ENCODE data around the gene CLIC2.

CLIC2 gene

DNA sequence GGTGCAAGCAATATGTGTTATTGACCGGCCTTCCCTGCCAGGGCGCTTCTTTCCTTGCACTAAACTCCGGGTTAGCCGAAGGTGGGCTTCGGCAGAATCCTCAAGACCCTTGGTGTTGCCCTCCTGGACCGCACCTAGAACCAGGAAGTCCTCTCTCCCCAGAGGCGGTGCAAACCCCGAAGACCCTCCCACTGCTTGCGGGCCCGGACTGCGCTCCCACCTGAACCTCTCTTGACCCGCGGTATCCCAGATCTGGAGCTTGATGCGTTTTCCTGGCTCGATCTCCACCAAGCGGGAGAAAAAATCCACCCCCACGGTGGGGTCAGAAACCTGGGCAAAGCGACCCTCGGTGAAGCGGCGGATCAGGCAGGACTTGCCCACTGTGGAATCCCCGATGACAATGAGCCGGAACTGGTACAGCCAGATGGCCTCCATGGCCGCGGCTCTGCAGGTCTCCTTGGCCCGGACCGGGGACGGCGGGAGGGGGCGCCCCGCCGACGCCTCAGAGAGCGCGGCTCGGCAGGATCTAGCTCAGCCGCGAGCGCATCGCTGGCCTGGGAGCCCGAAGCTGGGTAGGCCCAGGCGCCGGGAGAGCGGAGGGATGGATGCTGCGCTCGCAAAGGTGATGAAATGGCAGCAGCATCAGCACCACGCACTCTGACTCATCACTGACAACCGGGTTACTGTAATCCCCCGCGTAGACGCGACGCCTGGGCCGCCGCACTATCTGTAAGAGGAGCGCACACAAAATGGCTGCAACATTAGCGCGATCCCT lies 70.4 kb downstream of the CLIC2 start, which contains the start of gene RAB39B:
Gene RAB39B (minus strand): TSS at position 638 of the 775 bp plus-strand sequence. CDS start 203 bp downstream, at position 435.
- H3K27ac ChIP-seq: no peak within 1 kb of the TSS
- DNase-seq (ENCODE audit: low read depth, low spot score): peak; percentile 3

DNA sequence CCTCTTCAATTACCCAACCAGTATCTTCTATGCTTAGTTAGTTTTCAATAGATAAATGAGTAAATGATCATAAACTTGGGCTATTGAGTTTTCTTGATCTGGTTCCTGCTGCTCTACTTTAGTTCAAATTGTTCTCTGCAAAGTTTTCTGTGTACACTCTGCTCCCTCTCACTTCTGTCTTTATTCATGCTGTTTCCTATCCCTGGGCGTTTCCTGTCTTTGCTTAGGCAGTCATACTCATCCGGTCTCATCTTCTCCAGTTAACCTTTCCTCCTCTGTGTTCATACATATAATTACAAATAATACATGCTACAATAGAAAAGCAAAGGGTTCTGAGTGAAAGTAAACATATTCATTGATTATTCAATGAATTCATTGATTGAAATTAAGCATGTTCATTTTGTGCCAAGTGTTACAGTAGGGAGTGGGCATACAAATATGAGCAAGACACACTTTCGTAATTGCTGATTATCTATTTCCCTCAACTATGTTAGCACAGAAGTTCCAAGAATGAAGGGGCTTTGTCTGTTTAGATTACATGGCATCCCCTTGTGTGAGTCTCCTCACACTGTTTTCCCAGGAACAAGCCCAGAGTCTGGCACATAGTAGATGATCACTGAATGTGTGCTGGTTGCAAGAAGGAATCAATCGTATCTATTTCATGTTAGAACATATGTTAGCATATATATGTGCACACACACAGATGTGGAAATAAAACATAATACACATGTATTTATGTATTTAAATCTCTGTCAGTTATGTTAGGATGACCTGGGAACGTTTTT lies 71.3 kb downstream of the CLIC2 start:
- no peak overlapping the region for H3K27ac ChIP-seq
- DNase-seq (ENCODE audit: low read depth, low spot score): no peak

GRCh38 chrX:155259752-155260151 lies 74.7 kb downstream of the CLIC2 start:
- H3K27ac ChIP-seq: no peak overlapping the region
- no peak for DNase-seq (ENCODE audit: low read depth, low spot score)

DNA sequence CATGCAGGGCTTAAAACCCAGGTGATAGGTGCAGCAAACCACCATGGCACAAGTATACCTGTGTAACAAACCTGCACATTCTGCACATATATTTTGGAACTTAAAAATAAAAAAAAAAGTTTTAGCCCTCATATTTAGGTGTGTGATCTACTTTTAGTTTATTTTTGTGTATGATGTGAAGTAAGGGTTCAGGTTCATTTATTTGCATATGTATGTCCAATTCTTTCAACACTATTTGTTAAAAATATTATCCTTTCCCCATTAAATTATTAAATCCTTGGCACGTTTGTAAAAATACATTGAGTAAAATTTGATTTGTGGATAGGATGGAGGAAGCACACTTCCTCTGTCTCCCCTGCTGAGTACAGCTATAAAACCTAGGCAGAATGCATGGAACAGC lies 83.0 kb downstream of the CLIC2 start:
- H3K27ac ChIP-seq: no peak overlapping the region
- DNase-seq (ENCODE audit: low read depth, low spot score): no peak

GRCh38 chrX:155247497-155247896 lies 86.9 kb downstream of the CLIC2 start:
- no peak overlapping the region for H3K27ac ChIP-seq
- DNase-seq (ENCODE audit: low read depth, low spot score): no peak

GRCh38 chrX:155246748-155247147 lies 87.7 kb downstream of the CLIC2 start:
- no peak for DNase-seq (ENCODE audit: low read depth, low spot score)
- H3K27ac ChIP-seq: no peak overlapping the region

DNA sequence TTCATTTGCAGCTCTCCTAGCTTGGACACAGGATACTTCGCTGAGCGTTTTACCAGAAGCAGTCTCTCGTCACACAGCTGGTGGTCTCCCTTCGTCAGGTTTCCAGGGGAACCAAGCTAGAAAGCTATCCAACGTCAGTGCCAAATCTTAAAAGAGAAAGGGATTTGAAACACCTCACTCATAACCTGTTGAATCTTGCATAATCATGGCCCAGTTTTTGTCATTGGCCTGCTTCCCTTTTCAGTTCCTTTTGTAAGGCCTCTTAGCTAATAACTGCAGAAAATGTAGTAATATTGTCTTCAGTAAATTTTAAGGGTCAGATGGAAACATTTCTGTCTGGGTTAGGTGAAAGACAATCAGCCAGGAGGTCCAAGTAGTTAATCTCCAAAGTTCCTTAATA lies 92.1 kb downstream of the CLIC2 start:
- no peak for DNase-seq (ENCODE audit: low read depth, low spot score)
- no peak overlapping the region for H3K27ac ChIP-seq

- no peak overlapping the region for H3K27ac ChIP-seq
These were observed 96.7 kb downstream of the CLIC2 start for GRCh38 chrX:155237719-155238118.

DNA sequence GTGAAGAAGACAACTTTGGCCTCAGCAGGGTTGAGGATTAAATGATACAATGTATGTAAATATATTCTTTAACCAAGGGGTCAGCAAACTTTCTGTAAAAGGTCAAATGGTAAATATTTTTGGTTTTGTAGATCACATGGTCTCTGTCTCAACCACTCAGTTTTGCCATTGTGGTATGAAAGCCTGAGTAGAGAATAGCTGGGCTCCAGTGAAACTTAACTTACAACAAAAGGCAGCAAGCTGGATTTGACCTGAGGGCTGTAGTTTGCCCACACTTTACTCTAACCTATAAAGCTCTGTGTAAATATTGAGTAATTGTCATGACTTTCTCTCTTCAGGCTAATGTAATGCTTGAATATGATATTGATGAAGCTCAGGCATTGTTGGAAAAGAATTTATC lies 98.5 kb downstream of the CLIC2 start:
- no peak overlapping the region for H3K27ac ChIP-seq
- peak; percentile 12 for DNase-seq (ENCODE audit: low read depth, low spot score)

More at GRCh38 chrX:155237719-155238118, 96.7 kb downstream of the CLIC2 start:
- no peak for DNase-seq (ENCODE audit: low read depth, low spot score)

GRCh38 chrX:155231163-155231562 lies 103.3 kb downstream of the CLIC2 start:
- no peak for DNase-seq (ENCODE audit: low read depth, low spot score)
- H3K27ac ChIP-seq: no peak overlapping the region

Measured in epithelial cell of prostate (primary cell).